Activated CD8-positive, alpha-beta memory T cell treated with anti-CD3 and anti-CD28 coated beads for 36 hours (primary cell): ENCODE measurements around the gene MYB. TPM values are rescaled to one million over a fixed set of nuclear protein-coding genes. Genes with fewer than 3 reads are reported as not detected.

Experiments used
- CTCF ChIA-PET: fragments of 350-600 bp; sonication (Branson Sonifier 250); formaldehyde crosslinking; loops from one replicate; lab custom pipeline; 2021; ENCODE audit warnings: antibody characterized with exemption; lab: Charles Lee
- POLR2A ChIA-PET: fragments of 350-600 bp; sonication (Branson Sonifier 250); formaldehyde crosslinking; loops from one replicate; lab custom pipeline; 2021; ENCODE audit warnings: antibody characterized with exemption; lab: Charles Lee
- total RNA-seq, 2 experiments: library from RNA; stranded (reverse); gene quantifications; one replicate each; pipeline ENCODE4 v1.2.3, GENCODE V29; 2021

The MYB gene
- total RNA-seq, 2 experiments from 2014 or later: 29.1 to 30.7 TPM

- POLR2A ChIA-PET: interaction anchor here (0.5 to 1.6 kb wide), 11 partner anchors 23 to 442 kb away, joined by 3 to 12 read pairs (median 3); no protein-coding TSS in a partner anchor
- CTCF ChIA-PET: interaction anchor here (0.6 to 1.7 kb wide), 7 partner anchors 19 to 262 kb away, joined by 3 to 9 read pairs (median 3); no protein-coding TSS in a partner anchor
Observed at GRCh38 chr6:135182071-135183001, 1.2 kb downstream of the MYB start.

- POLR2A ChIA-PET: interaction anchor here (0.6 to 1.6 kb wide), 10 partner anchors 24 to 326 kb away, joined by 3 to 12 read pairs (median 4); no protein-coding TSS in a partner anchor
- CTCF ChIA-PET: interaction anchor here (0.6 to 2.0 kb wide), 16 partner anchors 9 to 261 kb away, joined by 3 to 14 read pairs (median 4); no protein-coding TSS in a partner anchor
Observed at GRCh38 chr6:135183002-135183531, 2.0 kb downstream of the MYB start.

- CTCF ChIA-PET: interaction anchor here (0.9 to 2.0 kb wide), 15 partner anchors 9 to 248 kb away, joined by 3 to 14 read pairs (median 3); no protein-coding TSS in a partner anchor
- POLR2A ChIA-PET: interaction anchor here (0.5 to 1.6 kb wide), 6 partner anchors 24 to 130 kb away, joined by 3 to 7 read pairs (median 4); partner anchors contain the start of gene HBS1L
Observed at GRCh38 chr6:135183532-135184440, 2.7 kb downstream of the MYB start.

- ChIA-PET CTCF (no interaction called here), POLR2A (no interaction called here)
Observed at GRCh38 chr6:135185483-135185882, 4.4 kb downstream of the MYB start.

- ChIA-PET POLR2A (no interaction called here), CTCF (no interaction called here)
Observed at GRCh38 chr6:135186255-135186654, 5.1 kb downstream of the MYB start.

GRCh38 chr6:135187372-135187771 is 6.3 kb downstream of the MYB start:
- ChIA-PET CTCF (no interaction called here), POLR2A (no interaction called here)

- POLR2A ChIA-PET: no interaction called here
Observed at GRCh38 chr6:135188718-135189117, 7.6 kb downstream of the MYB start.

GRCh38 chr6:135189344-135189743 is 8.2 kb downstream of the MYB start:
- ChIA-PET CTCF (no interaction called here), POLR2A (no interaction called here)

More at GRCh38 chr6:135188718-135189117, 7.6 kb downstream of the MYB start:
- CTCF ChIA-PET: no interaction called here

GRCh38 chr6:135191508-135192255 is 10.6 kb downstream of the MYB start:
- POLR2A ChIA-PET: no interaction called here

GRCh38 chr6:135192256-135193174 is 11.4 kb downstream of the MYB start:
- ChIA-PET POLR2A (no interaction called here), CTCF (interaction anchor here (1.3 kb wide), 1 partner anchor 9 kb away, joined by 5 read pairs; no protein-coding TSS in a partner anchor)

More at GRCh38 chr6:135191508-135192255, 10.6 kb downstream of the MYB start:
- CTCF ChIA-PET: interaction anchor here (1.3 kb wide), 1 partner anchor 8 kb away, joined by 5 read pairs; no protein-coding TSS in a partner anchor

- ChIA-PET POLR2A (no interaction called here), CTCF (interaction anchor here (1.3 kb wide), 1 partner anchor 9 kb away, joined by 5 read pairs; no protein-coding TSS in a partner anchor)
Observed at GRCh38 chr6:135193221-135193620, 12.1 kb downstream of the MYB start.

- CTCF ChIA-PET: no interaction called here
- POLR2A ChIA-PET: no interaction called here
Observed at GRCh38 chr6:135195041-135195440, 13.9 kb downstream of the MYB start.

- CTCF ChIA-PET: interaction anchor here (1.2 kb wide), 1 partner anchor 10 kb away, joined by 7 read pairs; no protein-coding TSS in a partner anchor
- POLR2A ChIA-PET: no interaction called here
Observed at GRCh38 chr6:135195522-135195921, 14.4 kb downstream of the MYB start.

- ChIA-PET POLR2A (interaction anchor here (0.6 kb wide), 1 partner anchor 1228 kb away, joined by 4 read pairs; no protein-coding TSS in a partner anchor), CTCF (interaction anchor here (0.8 to 1.2 kb wide), 3 partner anchors 9 to 40 kb away, joined by 3 to 7 read pairs (median 5); no protein-coding TSS in a partner anchor)
Observed at GRCh38 chr6:135196739-135197510, 15.8 kb downstream of the MYB start.

GRCh38 chr6:135202836-135203235 is 21.7 kb downstream of the MYB start:
- CTCF ChIA-PET: no interaction called here
- POLR2A ChIA-PET: no interaction called here

- ChIA-PET POLR2A (no interaction called here), CTCF (no interaction called here)
Observed at GRCh38 chr6:135204951-135205350, 23.8 kb downstream of the MYB start.
